ENCODE measurements around the gene CAPZA3.
"Not testable (repeated sequence)": the region's sequence is repeated elsewhere in the genome, so short reads cannot be mapped to it uniquely, and the experiment has no call there.

- TF ChIP-seq, protein P1, sequence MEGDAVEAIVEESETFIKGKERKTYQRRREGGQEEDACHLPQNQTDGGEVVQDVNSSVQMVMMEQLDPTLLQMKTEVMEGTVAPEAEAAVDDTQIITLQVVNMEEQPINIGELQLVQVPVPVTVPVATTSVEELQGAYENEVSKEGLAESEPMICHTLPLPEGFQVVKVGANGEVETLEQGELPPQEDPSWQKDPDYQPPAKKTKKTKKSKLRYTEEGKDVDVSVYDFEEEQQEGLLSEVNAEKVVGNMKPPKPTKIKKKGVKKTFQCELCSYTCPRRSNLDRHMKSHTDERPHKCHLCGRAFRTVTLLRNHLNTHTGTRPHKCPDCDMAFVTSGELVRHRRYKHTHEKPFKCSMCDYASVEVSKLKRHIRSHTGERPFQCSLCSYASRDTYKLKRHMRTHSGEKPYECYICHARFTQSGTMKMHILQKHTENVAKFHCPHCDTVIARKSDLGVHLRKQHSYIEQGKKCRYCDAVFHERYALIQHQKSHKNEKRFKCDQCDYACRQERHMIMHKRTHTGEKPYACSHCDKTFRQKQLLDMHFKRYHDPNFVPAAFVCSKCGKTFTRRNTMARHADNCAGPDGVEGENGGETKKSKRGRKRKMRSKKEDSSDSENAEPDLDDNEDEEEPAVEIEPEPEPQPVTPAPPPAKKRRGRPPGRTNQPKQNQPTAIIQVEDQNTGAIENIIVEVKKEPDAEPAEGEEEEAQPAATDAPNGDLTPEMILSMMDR (IDR thresholded peaks at IDR 0.05): not testable (repeated sequence)
- not testable (repeated sequence) for TF ChIP-seq POLR2AphosphoS5 (IDR thresholded peaks at IDR 0.05)
Observed at GRCh38 chr12:18766479-18766878, 28.6 kb downstream of the CAPZA3 start.
